Psoas muscle (tissue), 8 donors: ENCODE data around the gene CCDC12. TPM values are rescaled to one million over a fixed set of nuclear protein-coding genes. Genes with fewer than 3 reads are reported as not detected.

Experiments used
- ATAC-seq, 4 donors: fragments of 200-7000 bp; cut with Tn5 transposase; one replicate each; pipeline ENCODE4 v1.9.1; 2020; ENCODE audit warnings: moderate library complexity in 3 of 4, mild to moderate bottlenecking in 2 of 4
- DNase-seq, 2 donors: peaks; one replicate each; pipeline ENCODE4 v3.0.0-alpha.2; 2020
- H3K27ac ChIP-seq: fragments of 200-600 bp; one replicate; pipeline ENCODE4 v1.8.0; 2022
- H3K27me3 ChIP-seq, 3 donors: fragments of 200-600 bp in 1 of 3; one replicate each; pipeline versions ENCODE4 v1.6.1 to v1.8.0; 2013 to 2022; ENCODE audit warnings: low read length in 2 of 3, mild to moderate bottlenecking in 2 of 3, moderate library complexity in 1 of 3; ENCODE audit not compliant: insufficient read depth in 3 of 3
- H3K36me3 ChIP-seq, 2 donors: fragments of 200-600 bp in 1 of 2; one replicate each; pipeline versions ENCODE4 v1.6.1 to v1.8.0; 2013 to 2022; ENCODE audit warnings: low read depth in 1 of 2, mild to moderate bottlenecking in 1 of 2, moderate library complexity in 1 of 2; ENCODE audit not compliant: insufficient read depth in 1 of 2
- H3K4me1 ChIP-seq: fragments of 200-600 bp; one replicate; pipeline ENCODE4 v1.8.0; 2022
- H3K4me3 ChIP-seq: fragments of 200-600 bp; one replicate; pipeline ENCODE4 v1.8.0; 2022; ENCODE audit warnings: mild to moderate bottlenecking
- H3K9me3 ChIP-seq: fragments of 200-600 bp; one replicate; pipeline ENCODE4 v1.8.0; 2022
- WGBS, 3 donors: extraction: QIAGEN DNeasy Blood & Tissue Kit; methylation state at CpG; one replicate each; pipeline versions ENCODE4 v1.1.6 to v1.1.7; 2013; 5-methylcytosine and 5-hydroxymethylcytosine counted together
- intact Hi-C, 2 donors: fragments of 100-400 bp; cut with DNase I; formaldehyde crosslinking; loops; one replicate each; pipeline versions ENCODE4 v1.11.0 to v1.14.2; 2022
- polyA plus RNA-seq, 3 donors: library from polyadenylated mRNA; stranded (reverse); fragments of 200-250 nt; gene quantifications; one replicate each; pipeline ENCODE4 v1.2.3, GENCODE V29; 2013
- total RNA-seq, 4 donors: library from RNA; stranded (reverse); fragmentation: NEBNext Ultra II Directional in 2 of 4; extraction: Animal tissue kit (Norgen Biotek cat#: 25700) in 2 of 4; gene quantifications; one replicate each; pipeline versions ENCODE4 v1.2.1 to v1.2.4, GENCODE V29; 2021 to 2023
- TF ChIP-seq, protein P1 (sequence below): fragments of 200-600 bp; IDR thresholded peaks from one replicate; pipeline ENCODE4 v1.8.0; 2022; ENCODE audit warnings: antibody characterized with exemption
- donor health status: healthy with polysubstance abuse.
- donor health status: DM: no; HTN: no; CAD: no; lungs with moderate emphysema.
- donor health status: Bipolar disorder and iron deficiency.
- donor health status: healthy.
- donor health status: DM: yes; HTN: yes; CAD: no.
- donor health status: DM: no; HTN: no; CAD: no.
- donor health status: DM: no; HTN: no; CAD: no.
- donor health status: DM: yes; HTN: yes; CAD: no.

The CCDC12 gene
- total and polyA plus RNA-seq, 7 donors: 25.1 to 69.8 (median 36.4) TPM

GRCh38 chr3:46942481-46943236 is 33.9 kb downstream of the CCDC12 start:
- H3K27ac ChIP-seq: peak overlapping the region; percentile 90
- no peak overlapping the region for H3K4me3 ChIP-seq
- peaks cover 0 to 19% of the 10 kb centered on the region in 2 donors for H3K36me3 ChIP-seq

GRCh38 chr3:46942076-46942475 is 34.5 kb downstream of the CCDC12 start:
- Histone ChIP-seq H3K4me1 (peaks cover 76% of the 10 kb centered on the region), H3K27ac (peak overlapping the region; percentile 90), H3K36me3 (peaks cover 0 to 25% of the 10 kb centered on the region in 2 donors), H3K4me3 (no peak overlapping the region), H3K9me3 (no peaks in the 10 kb centered on the region), H3K27me3 (no peaks in the 10 kb centered on the region)
- intact Hi-C loops: no loop called here
- TF ChIP-seq, protein P1, sequence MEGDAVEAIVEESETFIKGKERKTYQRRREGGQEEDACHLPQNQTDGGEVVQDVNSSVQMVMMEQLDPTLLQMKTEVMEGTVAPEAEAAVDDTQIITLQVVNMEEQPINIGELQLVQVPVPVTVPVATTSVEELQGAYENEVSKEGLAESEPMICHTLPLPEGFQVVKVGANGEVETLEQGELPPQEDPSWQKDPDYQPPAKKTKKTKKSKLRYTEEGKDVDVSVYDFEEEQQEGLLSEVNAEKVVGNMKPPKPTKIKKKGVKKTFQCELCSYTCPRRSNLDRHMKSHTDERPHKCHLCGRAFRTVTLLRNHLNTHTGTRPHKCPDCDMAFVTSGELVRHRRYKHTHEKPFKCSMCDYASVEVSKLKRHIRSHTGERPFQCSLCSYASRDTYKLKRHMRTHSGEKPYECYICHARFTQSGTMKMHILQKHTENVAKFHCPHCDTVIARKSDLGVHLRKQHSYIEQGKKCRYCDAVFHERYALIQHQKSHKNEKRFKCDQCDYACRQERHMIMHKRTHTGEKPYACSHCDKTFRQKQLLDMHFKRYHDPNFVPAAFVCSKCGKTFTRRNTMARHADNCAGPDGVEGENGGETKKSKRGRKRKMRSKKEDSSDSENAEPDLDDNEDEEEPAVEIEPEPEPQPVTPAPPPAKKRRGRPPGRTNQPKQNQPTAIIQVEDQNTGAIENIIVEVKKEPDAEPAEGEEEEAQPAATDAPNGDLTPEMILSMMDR: no peak
- ATAC-seq (no peak), DNase-seq (no peak)
- 90 to 92% (median 91%) methylated on average over 7 of the region's 7 CpGs for WGBS, 3 donors

More at GRCh38 chr3:46942481-46943236, 33.9 kb downstream of the CCDC12 start:
- no peaks in the 10 kb centered on the region for H3K9me3 ChIP-seq
- 76 to 82% (median 81%) methylated on average over 12 of the region's 12 CpGs for WGBS, 3 donors
- TF ChIP-seq, protein P1: no peak
- peaks cover 76% of the 10 kb centered on the region for H3K4me1 ChIP-seq
- intact Hi-C loops: no loop called here
- H3K27me3 ChIP-seq: no peaks in the 10 kb centered on the region
- ATAC-seq (peak in 1 of 4 donors; percentile 22), DNase-seq (no peak)

- Histone ChIP-seq H3K27ac (peak overlapping the region; percentile 77), H3K4me3 (no peak overlapping the region), H3K36me3 (peaks cover 0 to 29% of the 10 kb centered on the region in 2 donors), H3K27me3 (no peaks in the 10 kb centered on the region), H3K4me1 (peaks cover 74% of the 10 kb centered on the region), H3K9me3 (no peaks in the 10 kb centered on the region)
- 78 to 82% (median 80%) methylated on average over 12 of the region's 12 CpGs for WGBS, 3 donors
- DNase-seq (peak in 1 of 2 donors; percentile 28), ATAC-seq (no peak)
- TF ChIP-seq, protein P1: no peak
- intact Hi-C loops: loop anchor here (5.0 kb wide), 1 partner anchor 32 kb away; no protein-coding TSS in a partner anchor
Observed at GRCh38 chr3:46939578-46940445, 36.7 kb downstream of the CCDC12 start.

DNA sequence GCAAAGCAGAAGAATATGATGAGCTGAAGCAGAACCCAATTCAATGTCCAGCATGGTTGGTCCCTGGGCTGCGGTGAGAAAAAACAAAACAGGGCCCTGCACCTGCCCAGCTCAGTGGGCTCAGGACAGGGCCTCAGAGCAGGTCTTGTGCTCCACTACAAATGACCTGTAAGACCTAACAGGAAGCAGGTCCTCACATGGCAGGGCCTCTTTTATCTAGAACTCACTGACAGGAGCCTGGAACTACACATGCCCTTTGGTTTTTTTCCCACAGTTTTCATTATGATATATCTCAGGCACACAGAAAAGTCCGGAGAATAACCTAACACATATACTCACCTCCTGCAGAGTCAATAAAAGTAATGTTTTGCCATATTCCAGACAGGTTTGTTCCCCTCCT is 38.4 kb downstream of the CCDC12 start:
- TF ChIP-seq, protein P1: no peak
- H3K4me3 ChIP-seq: no peak overlapping the region
- H3K27ac ChIP-seq: peak overlapping the region; percentile 77
- DNase-seq (no peak), ATAC-seq (no peak)
- 91 to 96% (median 95%) methylated on average over 2 of the region's 2 CpGs for WGBS, 3 donors
- H3K27me3 ChIP-seq: no peaks in the 10 kb centered on the region
- H3K36me3 ChIP-seq: peaks cover 0 to 29% of the 10 kb centered on the region in 2 donors
- intact Hi-C loops: loop anchor here (5.0 kb wide), 1 partner anchor 34 kb away; no protein-coding TSS in a partner anchor
- H3K4me1 ChIP-seq: peaks cover 74% of the 10 kb centered on the region
- no peaks in the 10 kb centered on the region for H3K9me3 ChIP-seq
